ENCODE measurements around the gene CDO1.
"Not testable (repeated sequence)": the region's sequence is repeated elsewhere in the genome, so short reads cannot be mapped to it uniquely, and the experiment has no call there.

CDO1 gene

GRCh38 chr5:115812372-115812771 lies 4.1 kb downstream of the CDO1 start:
- Histone ChIP-seq H3K27me3 (replicated peaks) (no peaks in the 10 kb centered on the region), H3K4me3 (ENCODE audit: low read depth, low read length) (no peak overlapping the region), H3K36me3 (replicated peaks) (no peaks in the 10 kb centered on the region), H3K27ac (no peak overlapping the region)
- in situ Hi-C loops (cut with HindIII; ENCODE audit: low pct_ligation_motif_present, low sequenced_read_pairs) = no loop called here
- no peak for DNase-seq
- TF ChIP-seq, protein P1, sequence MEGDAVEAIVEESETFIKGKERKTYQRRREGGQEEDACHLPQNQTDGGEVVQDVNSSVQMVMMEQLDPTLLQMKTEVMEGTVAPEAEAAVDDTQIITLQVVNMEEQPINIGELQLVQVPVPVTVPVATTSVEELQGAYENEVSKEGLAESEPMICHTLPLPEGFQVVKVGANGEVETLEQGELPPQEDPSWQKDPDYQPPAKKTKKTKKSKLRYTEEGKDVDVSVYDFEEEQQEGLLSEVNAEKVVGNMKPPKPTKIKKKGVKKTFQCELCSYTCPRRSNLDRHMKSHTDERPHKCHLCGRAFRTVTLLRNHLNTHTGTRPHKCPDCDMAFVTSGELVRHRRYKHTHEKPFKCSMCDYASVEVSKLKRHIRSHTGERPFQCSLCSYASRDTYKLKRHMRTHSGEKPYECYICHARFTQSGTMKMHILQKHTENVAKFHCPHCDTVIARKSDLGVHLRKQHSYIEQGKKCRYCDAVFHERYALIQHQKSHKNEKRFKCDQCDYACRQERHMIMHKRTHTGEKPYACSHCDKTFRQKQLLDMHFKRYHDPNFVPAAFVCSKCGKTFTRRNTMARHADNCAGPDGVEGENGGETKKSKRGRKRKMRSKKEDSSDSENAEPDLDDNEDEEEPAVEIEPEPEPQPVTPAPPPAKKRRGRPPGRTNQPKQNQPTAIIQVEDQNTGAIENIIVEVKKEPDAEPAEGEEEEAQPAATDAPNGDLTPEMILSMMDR (IDR thresholded peaks at IDR 0.05; ENCODE audit: low read depth, low read length, missing control alignments) = no peak

DNA sequence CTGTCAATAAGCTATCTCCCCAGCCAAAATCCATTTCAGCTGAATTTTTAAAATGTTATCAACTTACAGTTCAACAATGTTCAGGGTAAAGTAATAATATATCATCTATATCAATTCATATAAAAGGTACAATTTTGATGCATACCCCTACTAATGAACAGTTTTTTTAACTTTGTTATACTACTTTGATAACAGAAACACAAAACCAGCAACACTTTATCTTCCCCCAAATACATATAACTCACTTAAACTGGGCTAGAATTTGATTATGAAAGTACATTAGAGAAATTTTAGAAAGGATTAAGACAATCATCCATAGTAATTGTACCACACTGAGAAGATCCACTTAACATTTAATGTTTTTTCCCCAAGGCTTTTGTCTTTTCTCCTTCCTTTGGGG lies 5.1 kb downstream of the CDO1 start:
- TF ChIP-seq, protein P1 (IDR thresholded peaks at IDR 0.05; ENCODE audit: low read depth, low read length, missing control alignments) = no peak
- H3K36me3 ChIP-seq (replicated peaks) = no peaks in the 10 kb centered on the region
- in situ Hi-C loops (cut with HindIII; ENCODE audit: low pct_ligation_motif_present, low sequenced_read_pairs) = no loop called here
- no peak overlapping the region for H3K4me3 ChIP-seq (ENCODE audit: low read depth, low read length)
- H3K27ac ChIP-seq = no peak overlapping the region
- no peaks in the 10 kb centered on the region for H3K27me3 ChIP-seq (replicated peaks)
- DNase-seq = no peak

GRCh38 chr5:115810761-115811160 lies 5.7 kb downstream of the CDO1 start:
- in situ Hi-C loops (cut with HindIII; ENCODE audit: low pct_ligation_motif_present, low sequenced_read_pairs) = no loop called here
- DNase-seq = no peak
- no peak overlapping the region for H3K4me3 ChIP-seq (ENCODE audit: low read depth, low read length)
- TF ChIP-seq, protein P1 (IDR thresholded peaks at IDR 0.05; ENCODE audit: low read depth, low read length, missing control alignments) = no peak
- H3K27ac ChIP-seq = no peak overlapping the region
- no peaks in the 10 kb centered on the region for H3K36me3 ChIP-seq (replicated peaks)
- no peaks in the 10 kb centered on the region for H3K27me3 ChIP-seq (replicated peaks)

- TF ChIP-seq, protein P1 (IDR thresholded peaks at IDR 0.05; ENCODE audit: low read depth, low read length, missing control alignments) = no peak
- no peaks in the 10 kb centered on the region for H3K36me3 ChIP-seq (replicated peaks)
- no peak overlapping the region for H3K27ac ChIP-seq
- H3K27me3 ChIP-seq (replicated peaks) = no peaks in the 10 kb centered on the region
- H3K4me3 ChIP-seq (ENCODE audit: low read depth, low read length) = no peak overlapping the region
- DNase-seq = no peak
- in situ Hi-C loops (cut with HindIII; ENCODE audit: low pct_ligation_motif_present, low sequenced_read_pairs) = no loop called here
Measured at GRCh38 chr5:115809946-115810345, 6.5 kb downstream of the CDO1 start.

- H3K27me3 ChIP-seq (replicated peaks); in situ Hi-C loops (cut with HindIII; ENCODE audit: low pct_ligation_motif_present, low sequenced_read_pairs); H3K4me3 ChIP-seq (ENCODE audit: low read depth, low read length); H3K36me3 ChIP-seq (replicated peaks); H3K27ac ChIP-seq; DNase-seq: not testable (repeated sequence)
Measured at GRCh38 chr5:115808066-115808465, 8.4 kb downstream of the CDO1 start.

GRCh38 chr5:115807654-115808052 lies 8.8 kb downstream of the CDO1 start:
- in situ Hi-C loops (cut with HindIII; ENCODE audit: low pct_ligation_motif_present, low sequenced_read_pairs) = no loop called here
- Histone ChIP-seq H3K27me3 (replicated peaks) (no peaks in the 10 kb centered on the region), H3K4me3 (ENCODE audit: low read depth, low read length) (no peak overlapping the region), H3K36me3 (replicated peaks) (no peaks in the 10 kb centered on the region), H3K27ac (no peak overlapping the region)
- no peak for DNase-seq
- TF ChIP-seq, protein P1 (IDR thresholded peaks at IDR 0.05; ENCODE audit: low read depth, low read length, missing control alignments) = no peak

Data from brain microvascular endothelial cell (primary cell).